Mucosa of gallbladder (tissue), 1 donor: ENCODE data around the gene JAZF1. TPM values are rescaled to one million over a fixed set of nuclear protein-coding genes. Genes with fewer than 3 reads are reported as not detected.

ENCODE experiments used
- DNase-seq: peaks from one replicate; pipeline ENCODE4 v3.0.0-alpha.2; 2020; ENCODE audit warnings: low spot score
- total RNA-seq: library from RNA; stranded (reverse); gene quantifications from one replicate; pipeline ENCODE4 v1.2.1, GENCODE V29; 2021
- donor health status: DM: no; HTN: no; CAD: no.

JAZF1 gene
- total RNA-seq, 1 donor from 2014 or later, result 28.1 TPM

GRCh38 chr7:28075674-28076358 lies 104.8 kb downstream of the JAZF1 start:
- no peak for DNase-seq

GRCh38 chr7:28072876-28073514 lies 107.6 kb downstream of the JAZF1 start:
- no peak for DNase-seq

GRCh38 chr7:28071570-28071969 lies 109.0 kb downstream of the JAZF1 start:
- no peak for DNase-seq

GRCh38 chr7:28070297-28071055 lies 110.1 kb downstream of the JAZF1 start:
- no peak for DNase-seq

- peak; percentile 52 for DNase-seq
Observed at GRCh38 chr7:28069807-28070206, 110.8 kb downstream of the JAZF1 start.

GRCh38 chr7:28069388-28069787 lies 111.2 kb downstream of the JAZF1 start:
- DNase-seq, result no peak

- DNase-seq, result no peak
Observed at GRCh38 chr7:28068811-28069216, 111.8 kb downstream of the JAZF1 start.

GRCh38 chr7:28067171-28067570 lies 113.4 kb downstream of the JAZF1 start:
- DNase-seq, result no peak

- no peak for DNase-seq
Observed at GRCh38 chr7:28065721-28066285, 114.8 kb downstream of the JAZF1 start.

- no peak for DNase-seq
Observed at GRCh38 chr7:28065308-28065707, 115.3 kb downstream of the JAZF1 start.

- DNase-seq, result no peak
Observed at GRCh38 chr7:28064437-28064836, 116.2 kb downstream of the JAZF1 start.

GRCh38 chr7:28062197-28062991 lies 118.2 kb downstream of the JAZF1 start:
- DNase-seq, result peak; percentile 75

GRCh38 chr7:28061824-28062196 lies 118.8 kb downstream of the JAZF1 start:
- no peak for DNase-seq

- DNase-seq, result no peak
Observed at GRCh38 chr7:28060371-28060950, 120.1 kb downstream of the JAZF1 start.

- DNase-seq, result no peak
Observed at GRCh38 chr7:28055161-28055544, 125.4 kb downstream of the JAZF1 start.

- DNase-seq, result no peak
Observed at GRCh38 chr7:28054531-28055160, 125.9 kb downstream of the JAZF1 start.

- no peak for DNase-seq
Observed at GRCh38 chr7:28052933-28053332, 127.7 kb downstream of the JAZF1 start.

- DNase-seq, result no peak
Observed at GRCh38 chr7:28048694-28049093, 131.9 kb downstream of the JAZF1 start.

- no peak for DNase-seq
Observed at GRCh38 chr7:28046035-28046434, 134.6 kb downstream of the JAZF1 start.

- DNase-seq, result no peak
Observed at GRCh38 chr7:28045592-28045991, 135.0 kb downstream of the JAZF1 start.

- no peak for DNase-seq
Observed at GRCh38 chr7:28044825-28045224, 135.8 kb downstream of the JAZF1 start.
